GM23338 (cell line): ENCODE results near the gene VRK1. TPM values are rescaled to one million over a fixed set of nuclear protein-coding genes. Genes with fewer than 3 reads are reported as not detected.

Experiments
- ATAC-seq: fragments of 200-7000 bp; cut with Tn5 transposase; 3 replicates; pipeline ENCODE4 v1.9.1; 2020
- DNase-seq: peaks from one replicate; pipeline ENCODE4 v3.0.0-alpha.2; 2015; ENCODE audit warnings: low spot score
- H2AFZ ChIP-seq: fragments of 200-600 bp; sonication (generic); 2 replicates; pipeline ENCODE4 v1.8.0; 2016; ENCODE audit warnings: antibody characterized with exemption, mild to moderate bottlenecking, moderate library complexity
- H3F3A ChIP-seq: fragments of 200-600 bp; sonication (generic); replicated peaks from 2 replicates; pipeline ENCODE4 v1.8.0; 2017; ENCODE audit warnings: antibody characterized with exemption, mixed run types, low read depth
- H3K27ac ChIP-seq: fragments of 200-600 bp; sonication (generic); 2 replicates; pipeline ENCODE4 v1.6.1; 2016; ENCODE audit warnings: low read depth
- H3K27me3 ChIP-seq: fragments of 200-600 bp; sonication (generic); 2 replicates; pipeline ENCODE4 v1.8.0; 2016; ENCODE audit warnings: mild to moderate bottlenecking, mixed run types, moderate library complexity; ENCODE audit not compliant: insufficient read depth
- H3K36me3 ChIP-seq: fragments of 200-600 bp; sonication (generic); 2 replicates; pipeline ENCODE4 v1.8.0; 2016; ENCODE audit warnings: mild to moderate bottlenecking; ENCODE audit not compliant: insufficient read depth
- H3K4me1 ChIP-seq: fragments of 200-600 bp; sonication (generic); 2 replicates; pipeline ENCODE4 v1.8.0; 2016; ENCODE audit warnings: mild to moderate bottlenecking, moderate library complexity; ENCODE audit not compliant: insufficient read depth
- H3K4me2 ChIP-seq: fragments of 200-600 bp; sonication (generic); 2 replicates; pipeline ENCODE4 v1.7.1; 2017; ENCODE audit warnings: mixed run types
- H3K4me3 ChIP-seq: fragments of 200-600 bp; sonication (generic); 2 replicates; pipeline ENCODE4 v1.6.1; 2016; ENCODE audit warnings: mixed run types
- H3K79me2 ChIP-seq: fragments of 200-600 bp; sonication (generic); replicated peaks from 2 replicates; pipeline ENCODE4 v1.8.0; 2017; ENCODE audit warnings: mild to moderate bottlenecking; ENCODE audit not compliant: insufficient read depth
- H3K9me2 ChIP-seq: fragments of 200-600 bp; sonication (generic); 2 replicates; pipeline ENCODE4 v1.8.0; 2017; ENCODE audit not compliant: insufficient read depth
- H4K20me1 ChIP-seq: fragments of 200-600 bp; sonication (generic); replicated peaks from 2 replicates; pipeline ENCODE4 v1.8.0; 2017; ENCODE audit warnings: mild to moderate bottlenecking; ENCODE audit not compliant: insufficient read depth
- H3K27ac Mint-ChIP-seq: 2 replicates; pipeline ENCODE4 v1.8.0; 2020; ENCODE audit warnings: inconsistent platforms, mild to moderate bottlenecking, moderate library complexity, mixed read lengths
- H3K27me3 Mint-ChIP-seq: 3 replicates; pipeline ENCODE4 v1.8.0; 2022; ENCODE audit warnings: low read depth, mild to moderate bottlenecking, moderate library complexity, mixed read lengths, inconsistent platforms; ENCODE audit not compliant: insufficient read depth, poor library complexity
- H3K36me3 Mint-ChIP-seq: 3 replicates; pipeline ENCODE4 v1.8.0; 2021; ENCODE audit warnings: low read depth, mild to moderate bottlenecking, inconsistent platforms, moderate library complexity, mixed read lengths
- H3K4me1 Mint-ChIP-seq: 3 replicates; pipeline ENCODE4 v1.8.0; 2020; ENCODE audit warnings: mild to moderate bottlenecking, inconsistent platforms, mixed read lengths
- H3K4me3 Mint-ChIP-seq: 3 replicates; pipeline ENCODE4 v1.8.0; 2021; ENCODE audit warnings: moderate library complexity, mild to moderate bottlenecking, inconsistent platforms, mixed read lengths
- H3K9me3 Mint-ChIP-seq: 3 replicates; pipeline ENCODE4 v1.8.0; 2020; ENCODE audit warnings: moderate library complexity, mild to moderate bottlenecking, inconsistent platforms, mixed read lengths
- CREB1 ChIP-seq: fragments of 250-450 bp; sonication (Bioruptor Pico); IDR thresholded peaks from 2 replicates; pipeline ENCODE4 v1.5.0; 2020; ENCODE audit warnings: low read depth, mild to moderate bottlenecking, moderate library complexity
- CTCF ChIP-seq, 2 experiments: fragments of 200-600 bp in 1 of 2; sonication (generic) in 1 of 2; conservative IDR thresholded peaks; 2 replicates each; pipeline versions ENCODE4 v1.5.1 to v1.6.1; 2016 to 2017; ENCODE audit warnings: antibody characterized with exemption in 2 of 2, low read depth in 2 of 2, mild to moderate bottlenecking in 2 of 2, moderate library complexity in 1 of 2
- ETS1 ChIP-seq: IDR thresholded peaks from 2 replicates; pipeline ENCODE4 v1.6.1; 2016; ENCODE audit warnings: antibody characterized with exemption
- EZH2 ChIP-seq: fragments of 200-600 bp; sonication (generic); IDR thresholded peaks from one replicate; pipeline ENCODE4 v1.8.0; 2017; ENCODE audit warnings: antibody characterized with exemption, mild to moderate bottlenecking, low read depth; ENCODE audit not compliant: unreplicated experiment
- EZH2phosphoT487 ChIP-seq: fragments of 200-600 bp; sonication (generic); IDR thresholded peaks from one replicate; pipeline ENCODE4 v1.8.1; 2018; ENCODE audit warnings: antibody characterized with exemption; ENCODE audit not compliant: unreplicated experiment
- NANOG ChIP-seq: IDR thresholded peaks from 2 replicates; pipeline ENCODE4 v1.6.1; 2016; ENCODE audit warnings: antibody characterized with exemption, borderline replicate concordance
- POLR2AphosphoS5 ChIP-seq: IDR thresholded peaks from 2 replicates; pipeline ENCODE4 v1.6.1; 2016; ENCODE audit warnings: antibody characterized with exemption, low read depth
- REST ChIP-seq: IDR thresholded peaks from one replicate; pipeline ENCODE4 v1.6.1; 2018; ENCODE audit warnings: antibody characterized with exemption; ENCODE audit not compliant: unreplicated experiment
- ZNF114 ChIP-seq: fragments of 250-450 bp; sonication (Bioruptor Pico); IDR thresholded peaks from 2 replicates; pipeline ENCODE4 v1.5.0; 2020; ENCODE audit warnings: mild to moderate bottlenecking, moderate library complexity
- ZNF331 ChIP-seq: fragments of 250-450 bp; sonication (Bioruptor Pico); IDR thresholded peaks from 2 replicates; pipeline ENCODE4 v1.5.0; 2020; ENCODE audit warnings: low read depth, mild to moderate bottlenecking, moderate library complexity
- ZNF462 ChIP-seq: fragments of 250-450 bp; sonication (Bioruptor Pico); IDR thresholded peaks from 2 replicates; pipeline ENCODE4 v1.5.0; 2020; ENCODE audit warnings: mild to moderate bottlenecking, moderate library complexity
- polyA plus RNA-seq: library from polyadenylated mRNA; unstranded; fragments of >200 nt; fragmentation: Nextera tagmentation; extraction: Ambion mirVana; gene quantifications from 2 replicates; pipeline ENCODE4 v1.2.1, GENCODE V29; 2016
- total RNA-seq: library from RNA; depleted of rRNA; stranded (reverse); fragments of >200 nt; shearing (Covaris generic); gene quantifications from 2 replicates; pipeline ENCODE4 v1.2.3, GENCODE V29; 2014

Gene VRK1
- total and polyA plus RNA-seq, 2 experiments from 2014 or later, result 83.8 to 119 TPM

GRCh38 chr14:96772929-96773328 lies 24.3 kb upstream of the VRK1 start (continued):
- TF ChIP-seq CTCF (conservative IDR thresholded peaks at IDR 0.05; ENCODE audit: low read depth in 2 of 2) (no peak), ZNF114 (CRISPR knock-in tag) (no peak), ZNF331 (CRISPR knock-in tag) (no peak), EZH2phosphoT487 (no peak)

- no peak overlapping the region; the same call in 1 of the 2 replicates for H3K27ac Mint-ChIP-seq
- peaks cover 4% of the 10 kb centered on the region; the same call in 1 of the 3 replicates for H3K4me1 Mint-ChIP-seq
- Histone ChIP-seq H4K20me1 (no peaks in the 10 kb centered on the region), H3K9me2 (0 out of 2 replicates have a peak, but pooled peaks cover 18% of the 10 kb centered on the region), H3K27me3 (no peaks in the 10 kb centered on the region), H3K4me1 (no peaks in the 10 kb centered on the region), H3K4me3 (no peak overlapping the region), H3K4me2 (no peak overlapping the region), H3K79me2 (no peaks in the 10 kb centered on the region), H3K36me3 (no peaks in the 10 kb centered on the region), H3F3A (no peaks in the 10 kb centered on the region), H3K27ac (no peak overlapping the region), H2AFZ (no peak overlapping the region)
- ATAC-seq (no peak), DNase-seq (no peak)
- no peaks in the 10 kb centered on the region for H3K36me3 Mint-ChIP-seq
- no peaks in the 10 kb centered on the region for H3K9me3 Mint-ChIP-seq
- peaks cover 1% of the 10 kb centered on the region for H3K27me3 Mint-ChIP-seq
- no peak overlapping the region for H3K4me3 Mint-ChIP-seq
- TF ChIP-seq ETS1, result no peak
- TF ChIP-seq ZNF114 (CRISPR knock-in tag), result no peak
- no peak for TF ChIP-seq POLR2AphosphoS5
- no peak for TF ChIP-seq NANOG
- no peak for TF ChIP-seq EZH2
- TF ChIP-seq REST, result no peak
- TF ChIP-seq ZNF331 (CRISPR knock-in tag), result no peak
- TF ChIP-seq EZH2phosphoT487, result no peak
- TF ChIP-seq CREB1 (CRISPR knock-in tag), result no peak
- no peak for TF ChIP-seq ZNF462
These were observed 20.4 kb upstream of the VRK1 start for GRCh38 chr14:96776791-96777190.
